ENCODE results near the gene DGKQ. TPM values are rescaled to one million over a fixed set of nuclear protein-coding genes. Genes with fewer than 3 reads are reported as not detected.

DGKQ gene
- total RNA-seq, 1 experiment from 2014 or later, result 22.0 TPM

- Histone ChIP-seq H3K9ac (ENCODE audit: low read length) (no peak overlapping the region), H3K4me3 (replicated peaks in 1 of 2; ENCODE audit: low read depth in 1 of 2, low read length in 2 of 2) (no peak overlapping the region), H2AFZ (ENCODE audit: low read depth, low read length, poor library complexity, severe bottlenecking) (no peak overlapping the region), H3K9me2 (ENCODE audit: insufficient read depth) (no peaks in the 10 kb centered on the region), H3K27me3 (ENCODE audit: insufficient read depth, low read length) (no peaks in the 10 kb centered on the region), H3K9me3 (ENCODE audit: control insufficient read depth in 1 of 2, insufficient read depth in 1 of 2, low read depth in 1 of 2, low read length in 2 of 2) (no peaks in the 10 kb centered on the region), H3K36me3 (ENCODE audit: control insufficient read depth in 1 of 2, insufficient read depth in 2 of 2, low read length in 2 of 2) (no peaks in the 10 kb centered on the region), H3K79me2 (ENCODE audit: insufficient read depth, low read length) (no peaks in the 10 kb centered on the region), H3K27ac (ENCODE audit: low read depth, low read length) (no peak overlapping the region), H3K4me2 (ENCODE audit: low read length) (no peak overlapping the region), H4K20me1 (ENCODE audit: insufficient read depth) (no peaks in the 10 kb centered on the region), H3K4me1 (ENCODE audit: control insufficient read depth in 1 of 2, insufficient read depth in 2 of 2, low read length in 2 of 2) (no peaks in the 10 kb centered on the region; a peak in 1 of 4 replicates)
- ChIA-PET RAD21 (ENCODE audit: low non-redundant PET in 1 of 2, low total read pairs in 2 of 2, uncharacterized antibody in 2 of 2, unreplicated experiment in 2 of 2) (no interaction called here), POLR2A (no interaction called here), CTCF (no interaction called here)
- intact Hi-C loops (cut with micrococcal nuclease), result no loop called here
- DNase-seq (ENCODE audit: low read depth, low spot score) (no peak), ATAC-seq (no peak)
- BruUV-seq (replicated peaks), result no TSS peak
- TF ChIP-seq ELF1 (IDR thresholded peaks at IDR 0.05; ENCODE audit: borderline replicate concordance, low read depth) (no peak), POLR2A (IDR thresholded peaks at IDR 0.05; ENCODE audit: borderline replicate concordance, extremely low read depth, insufficient read depth, insufficient read length) (no peak), YY1 (IDR thresholded peaks at IDR 0.05; ENCODE audit: extremely low read depth, insufficient replicate concordance, low read depth, low read length) (no peak), ZBTB33 (IDR thresholded peaks at IDR 0.05; ENCODE audit: extremely low read depth, insufficient replicate concordance, low read length) (no peak), EZH2phosphoT487 (IDR thresholded peaks at IDR 0.05; ENCODE audit: borderline replicate concordance) (no peak), CBX3 (IDR thresholded peaks at IDR 0.05; ENCODE audit: low read depth) (no peak), EGR1 (IDR thresholded peaks at IDR 0.05; ENCODE audit: low read depth) (no peak), JUND (IDR thresholded peaks at IDR 0.05) (no peak), REST (IDR thresholded peaks at IDR 0.05; ENCODE audit: low read depth) (no peak), SIN3A (IDR thresholded peaks at IDR 0.05; ENCODE audit: low read depth) (no peak), CEBPB (IDR thresholded peaks at IDR 0.05; ENCODE audit: low read depth) (no peak), EZH2 (IDR thresholded peaks at IDR 0.05) (no peak), POLR2AphosphoS5 (IDR thresholded peaks at IDR 0.05; ENCODE audit: low read depth, low read length) (no peak), SRF (IDR thresholded peaks at IDR 0.05; ENCODE audit: low read depth) (no peak), ZNF274 (IDR thresholded peaks at IDR 0.05; ENCODE audit: low read depth, low read length) (no peak), TCF7L2 (IDR thresholded peaks at IDR 0.05; ENCODE audit: borderline replicate concordance, extremely low read depth, insufficient read depth, insufficient read length) (no peak), FOSL1 (IDR thresholded peaks at IDR 0.05; ENCODE audit: low read depth) (no peak)
- TF ChIP-seq, protein P1, sequence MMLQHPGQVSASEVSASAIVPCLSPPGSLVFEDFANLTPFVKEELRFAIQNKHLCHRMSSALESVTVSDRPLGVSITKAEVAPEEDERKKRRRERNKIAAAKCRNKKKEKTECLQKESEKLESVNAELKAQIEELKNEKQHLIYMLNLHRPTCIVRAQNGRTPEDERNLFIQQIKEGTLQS (IDR thresholded peaks at IDR 0.05), result no peak
These were observed 27.4 kb upstream of the DGKQ start for GRCh38 chr4:1000686-1001260.
